Measurements from ENCODE around the gene COPS8. TPM values are rescaled to one million over a fixed set of nuclear protein-coding genes. Genes with fewer than 3 reads are reported as not detected.

COPS8 gene
- total RNA-seq, 1 donor from 2014 or later: 76.1 TPM

DNA sequence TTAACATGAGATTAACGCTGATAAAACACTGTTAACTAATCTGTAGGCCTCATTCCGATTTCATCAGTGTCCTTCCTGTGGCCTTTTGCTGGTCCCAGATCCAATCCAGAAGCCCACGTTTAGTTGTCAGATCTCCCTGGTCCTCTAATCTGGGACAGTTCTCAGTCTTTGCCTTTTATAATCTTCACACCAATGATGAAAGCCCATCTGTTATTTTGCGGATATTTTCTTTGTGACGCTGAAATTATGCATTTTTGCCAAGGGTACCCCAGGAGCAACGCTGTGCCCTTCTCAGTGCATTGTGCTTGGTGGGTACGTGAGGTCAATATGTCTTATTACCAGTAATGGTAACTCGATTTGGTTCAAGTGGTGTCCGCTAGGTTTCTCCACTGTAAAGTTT lies 51.1 kb downstream of the COPS8 start:
- H3K27ac Mint-ChIP-seq (ENCODE audit: unreplicated experiment): no peak overlapping the region

DNA sequence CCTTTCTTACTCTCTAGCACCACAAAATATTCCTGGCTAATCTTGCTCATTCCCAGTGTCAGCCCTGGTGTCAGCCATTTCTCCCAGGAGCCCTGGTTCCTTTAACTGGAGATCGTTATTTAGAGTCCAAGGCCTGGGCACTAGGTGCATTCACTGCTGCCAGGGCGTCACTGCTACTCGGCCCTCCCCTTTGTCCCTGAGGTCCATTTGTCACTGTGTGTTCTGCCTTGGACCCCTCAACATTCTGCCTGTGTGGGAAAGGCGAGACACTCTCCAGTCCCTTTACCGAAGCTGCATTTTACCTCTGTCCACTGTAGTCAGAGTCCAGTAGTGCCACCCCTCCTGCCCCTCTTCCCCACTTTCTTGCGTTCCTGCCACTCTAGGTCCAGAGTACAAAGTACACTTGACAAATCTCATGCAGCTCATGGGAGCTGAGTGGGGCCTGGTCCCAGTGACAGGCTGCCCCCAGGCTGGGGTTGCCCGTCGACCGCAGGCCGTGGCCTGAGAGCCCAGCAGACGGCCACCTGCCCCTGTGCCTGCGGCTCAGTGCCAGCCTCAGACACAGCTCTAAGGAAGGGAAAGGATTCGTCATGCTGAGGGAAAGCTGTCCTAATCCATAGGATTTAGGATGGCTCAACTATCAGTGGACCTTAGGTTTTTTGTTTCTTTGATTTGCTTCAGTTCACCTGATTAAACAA lies 52.1 kb downstream of the COPS8 start:
- FAIRE-seq (no peak), DNase-seq (ENCODE audit: low read depth) (no peak)
- Mint-ChIP-seq H3K4me3 (ENCODE audit: unreplicated experiment) (no peak overlapping the region), H3K27ac (ENCODE audit: unreplicated experiment) (no peak overlapping the region), H3K27me3 (ENCODE audit: low read depth, unreplicated experiment) (no peaks in the 10 kb centered on the region), H3K9me3 (ENCODE audit: unreplicated experiment) (peaks cover 4% of the 10 kb centered on the region), H3K4me1 (ENCODE audit: low read depth, unreplicated experiment) (peaks cover 3% of the 10 kb centered on the region), H3K36me3 (ENCODE audit: low read depth, unreplicated experiment) (no peaks in the 10 kb centered on the region)
- Histone ChIP-seq H3K4me3 (ENCODE audit: insufficient read depth, low read depth, low read length) (no peak overlapping the region), H3K27me3 (ENCODE audit: insufficient read depth, low read length) (no peaks in the 10 kb centered on the region), H3K4me1 (ENCODE audit: insufficient read depth, low read length) (no peaks in the 10 kb centered on the region), H3K36me3 (ENCODE audit: insufficient read depth, low read length) (no peaks in the 10 kb centered on the region), H3K4me2 (ENCODE audit: low read length) (no peak overlapping the region), H3K9ac (ENCODE audit: low read length) (no peak overlapping the region), H3K27ac (ENCODE audit: low read depth, low read length) (no peak overlapping the region), H2AFZ (ENCODE audit: low read depth, low read length) (no peak overlapping the region), H4K20me1 (ENCODE audit: insufficient read depth, low read length) (no peaks in the 10 kb centered on the region), H3K79me2 (ENCODE audit: insufficient read depth, low read length) (no peaks in the 10 kb centered on the region), H3K9me3 (ENCODE audit: insufficient read depth, low read depth, low read length) (no peaks in the 10 kb centered on the region)
- TF ChIP-seq, protein P1, sequence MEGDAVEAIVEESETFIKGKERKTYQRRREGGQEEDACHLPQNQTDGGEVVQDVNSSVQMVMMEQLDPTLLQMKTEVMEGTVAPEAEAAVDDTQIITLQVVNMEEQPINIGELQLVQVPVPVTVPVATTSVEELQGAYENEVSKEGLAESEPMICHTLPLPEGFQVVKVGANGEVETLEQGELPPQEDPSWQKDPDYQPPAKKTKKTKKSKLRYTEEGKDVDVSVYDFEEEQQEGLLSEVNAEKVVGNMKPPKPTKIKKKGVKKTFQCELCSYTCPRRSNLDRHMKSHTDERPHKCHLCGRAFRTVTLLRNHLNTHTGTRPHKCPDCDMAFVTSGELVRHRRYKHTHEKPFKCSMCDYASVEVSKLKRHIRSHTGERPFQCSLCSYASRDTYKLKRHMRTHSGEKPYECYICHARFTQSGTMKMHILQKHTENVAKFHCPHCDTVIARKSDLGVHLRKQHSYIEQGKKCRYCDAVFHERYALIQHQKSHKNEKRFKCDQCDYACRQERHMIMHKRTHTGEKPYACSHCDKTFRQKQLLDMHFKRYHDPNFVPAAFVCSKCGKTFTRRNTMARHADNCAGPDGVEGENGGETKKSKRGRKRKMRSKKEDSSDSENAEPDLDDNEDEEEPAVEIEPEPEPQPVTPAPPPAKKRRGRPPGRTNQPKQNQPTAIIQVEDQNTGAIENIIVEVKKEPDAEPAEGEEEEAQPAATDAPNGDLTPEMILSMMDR (IDR thresholded peaks at IDR 0.05; ENCODE audit: insufficient read depth, low read depth, low read length): no peak
- TF ChIP-seq EZH2 (IDR thresholded peaks at IDR 0.05; ENCODE audit: insufficient read depth, low read length): no peak

More for the DNA sequence above, 51.1 kb downstream of the COPS8 start:
- Histone ChIP-seq H3K27ac (ENCODE audit: low read depth, low read length) (no peak overlapping the region), H4K20me1 (ENCODE audit: insufficient read depth, low read length) (no peaks in the 10 kb centered on the region), H3K4me2 (ENCODE audit: low read length) (no peak overlapping the region), H3K9ac (ENCODE audit: low read length) (no peak overlapping the region), H2AFZ (ENCODE audit: low read depth, low read length) (no peak overlapping the region), H3K4me1 (ENCODE audit: insufficient read depth, low read length) (no peaks in the 10 kb centered on the region), H3K79me2 (ENCODE audit: insufficient read depth, low read length) (no peaks in the 10 kb centered on the region), H3K9me3 (ENCODE audit: insufficient read depth, low read depth, low read length) (no peaks in the 10 kb centered on the region), H3K27me3 (ENCODE audit: insufficient read depth, low read length) (no peaks in the 10 kb centered on the region), H3K4me3 (ENCODE audit: insufficient read depth, low read depth, low read length) (no peak overlapping the region), H3K36me3 (ENCODE audit: insufficient read depth, low read length) (no peaks in the 10 kb centered on the region)
- FAIRE-seq (no peak), DNase-seq (ENCODE audit: low read depth) (no peak)
- Mint-ChIP-seq H3K4me3 (ENCODE audit: unreplicated experiment) (no peak overlapping the region), H3K4me1 (ENCODE audit: low read depth, unreplicated experiment) (peaks cover 3% of the 10 kb centered on the region), H3K9me3 (ENCODE audit: unreplicated experiment) (no peaks in the 10 kb centered on the region), H3K27me3 (ENCODE audit: low read depth, unreplicated experiment) (no peaks in the 10 kb centered on the region), H3K36me3 (ENCODE audit: low read depth, unreplicated experiment) (no peaks in the 10 kb centered on the region)
- no peak for TF ChIP-seq EZH2 (IDR thresholded peaks at IDR 0.05; ENCODE audit: insufficient read depth, low read length)
- TF ChIP-seq, protein P1 (IDR thresholded peaks at IDR 0.05; ENCODE audit: insufficient read depth, low read depth, low read length): no peak

DNA sequence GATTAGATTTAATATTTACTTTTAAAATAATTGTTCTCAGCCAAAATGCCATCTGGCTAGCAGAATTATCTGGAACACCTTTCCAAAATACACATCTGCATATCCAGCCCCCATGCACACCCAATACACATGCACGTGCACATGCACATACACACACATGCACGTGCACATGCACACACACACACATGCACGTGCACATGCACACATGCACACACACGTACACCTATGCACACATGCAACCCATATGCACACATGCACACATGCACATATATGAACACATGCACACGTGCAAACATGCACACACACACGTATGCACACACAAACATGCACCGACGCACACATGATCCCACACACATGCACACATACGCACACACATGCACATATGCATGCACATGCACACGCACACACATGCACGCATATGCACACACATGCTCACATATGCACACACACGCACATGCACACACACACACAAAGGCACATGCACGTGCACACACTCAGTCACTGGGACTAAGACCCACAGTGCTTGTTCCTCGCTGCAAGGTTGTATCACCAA lies 53.5 kb downstream of the COPS8 start:
- H3K9me3 Mint-ChIP-seq (ENCODE audit: unreplicated experiment): peaks cover 5% of the 10 kb centered on the region
- peaks cover 3% of the 10 kb centered on the region for H3K27me3 Mint-ChIP-seq (ENCODE audit: low read depth, unreplicated experiment)
- Histone ChIP-seq H3K27ac (ENCODE audit: low read depth, low read length) (no peak overlapping the region), H3K4me2 (ENCODE audit: low read length) (no peak overlapping the region), H3K9me3 (ENCODE audit: insufficient read depth, low read depth, low read length) (no peaks in the 10 kb centered on the region), H3K79me2 (ENCODE audit: insufficient read depth, low read length) (no peaks in the 10 kb centered on the region), H3K27me3 (ENCODE audit: insufficient read depth, low read length) (no peaks in the 10 kb centered on the region), H4K20me1 (ENCODE audit: insufficient read depth, low read length) (no peaks in the 10 kb centered on the region), H3K9ac (ENCODE audit: low read length) (no peak overlapping the region), H3K4me3 (ENCODE audit: insufficient read depth, low read depth, low read length) (no peak overlapping the region), H2AFZ (ENCODE audit: low read depth, low read length) (no peak overlapping the region), H3K36me3 (ENCODE audit: insufficient read depth, low read length) (no peaks in the 10 kb centered on the region), H3K4me1 (ENCODE audit: insufficient read depth, low read length) (no peaks in the 10 kb centered on the region)
- no peak for TF ChIP-seq EZH2 (IDR thresholded peaks at IDR 0.05; ENCODE audit: insufficient read depth, low read length)
- TF ChIP-seq, protein P1 (IDR thresholded peaks at IDR 0.05; ENCODE audit: insufficient read depth, low read depth, low read length): no peak
- no peak overlapping the region for H3K4me3 Mint-ChIP-seq (ENCODE audit: unreplicated experiment)
- H3K27ac Mint-ChIP-seq (ENCODE audit: unreplicated experiment): no peak overlapping the region
- DNase-seq (ENCODE audit: low read depth): no peak
- no peaks in the 10 kb centered on the region for H3K36me3 Mint-ChIP-seq (ENCODE audit: low read depth, unreplicated experiment)
- H3K4me1 Mint-ChIP-seq (ENCODE audit: low read depth, unreplicated experiment): peaks cover 3% of the 10 kb centered on the region
- FAIRE-seq: no peak
